T-helper 1 cell (primary cell): ENCODE data around the gene BPIFB3.

ENCODE experiments used
- DNase-seq, 5 donors: peaks; one replicate each; pipeline ENCODE4 v3.0.0-alpha.2; 2012 to 2020

The BPIFB3 gene

DNA sequence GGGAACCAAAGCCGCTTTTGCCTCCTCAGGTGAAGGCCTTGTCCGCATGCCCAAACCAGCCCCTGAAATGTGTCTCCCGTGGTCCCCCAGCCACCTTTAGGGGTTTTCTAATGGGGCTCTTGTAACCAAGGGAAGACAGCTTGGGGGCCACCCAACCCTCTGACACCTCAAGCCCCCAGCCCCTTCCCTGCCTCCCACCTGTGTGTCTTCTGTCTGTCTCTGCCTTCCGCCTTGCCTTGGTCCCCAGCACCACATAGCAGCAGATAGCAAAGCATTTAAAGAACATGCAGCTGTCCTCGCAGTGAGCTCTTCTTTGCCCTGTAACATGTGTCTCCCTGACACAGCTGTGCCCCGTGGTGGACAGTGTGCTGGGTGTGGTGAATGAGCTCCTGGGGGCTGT lies 9.6 kb downstream of the BPIFB3 start:
- DNase-seq, result no peak

DNA sequence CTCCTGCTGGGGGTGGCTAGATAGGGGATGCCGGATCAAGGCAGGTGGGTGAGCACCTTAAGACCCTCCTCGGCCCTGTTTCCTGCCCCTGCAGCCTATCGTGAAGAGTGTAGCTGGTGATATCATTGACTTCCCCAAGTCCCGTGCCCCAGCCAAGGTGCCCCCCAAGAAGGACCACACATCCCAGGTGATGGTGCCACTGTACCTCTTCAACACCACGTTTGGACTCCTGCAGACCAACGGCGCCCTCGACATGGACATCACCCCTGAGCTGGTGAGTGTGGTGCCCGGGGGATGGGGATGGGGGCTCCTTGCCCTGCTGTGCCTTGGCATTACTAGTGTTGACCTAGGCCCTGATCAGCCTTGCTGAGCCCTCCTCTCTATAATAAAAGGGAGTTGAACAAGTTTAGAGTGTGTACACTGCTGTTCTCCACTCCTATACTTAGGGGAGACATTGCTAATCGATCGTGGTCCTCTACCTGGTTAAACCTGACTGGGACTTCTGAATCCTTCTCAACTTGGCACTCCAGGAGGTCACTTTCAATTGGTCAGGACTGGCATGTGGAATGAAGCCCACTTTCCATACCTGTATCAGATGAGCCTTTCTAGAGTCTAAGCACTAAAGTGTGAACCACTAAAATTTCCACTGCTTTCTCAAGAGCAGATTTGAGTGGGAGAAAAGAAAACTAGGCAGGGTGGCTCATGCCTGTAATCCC lies 11.0 kb downstream of the BPIFB3 start:
- DNase-seq, result no peak

DNA sequence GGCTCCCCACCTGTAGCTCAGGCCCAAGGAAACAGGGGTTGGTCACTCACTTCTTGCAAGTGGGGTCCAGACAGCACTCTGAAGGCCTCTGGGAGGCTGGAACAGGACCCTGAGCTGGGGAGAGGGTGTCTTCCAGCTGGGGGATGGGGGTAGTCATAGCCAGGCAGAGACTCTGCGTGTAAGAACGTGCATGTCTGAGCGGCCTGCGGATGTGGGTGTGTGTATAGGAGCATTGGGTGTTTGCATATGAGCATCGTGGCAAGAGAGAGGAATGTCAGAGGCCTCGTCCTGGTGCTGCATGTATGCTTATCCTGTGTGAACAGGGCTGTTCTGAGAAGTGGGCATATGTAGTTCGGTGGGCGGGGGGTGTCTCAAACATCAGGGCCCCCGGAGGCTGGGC lies 12.1 kb downstream of the BPIFB3 start:
- no peak for DNase-seq

DNA sequence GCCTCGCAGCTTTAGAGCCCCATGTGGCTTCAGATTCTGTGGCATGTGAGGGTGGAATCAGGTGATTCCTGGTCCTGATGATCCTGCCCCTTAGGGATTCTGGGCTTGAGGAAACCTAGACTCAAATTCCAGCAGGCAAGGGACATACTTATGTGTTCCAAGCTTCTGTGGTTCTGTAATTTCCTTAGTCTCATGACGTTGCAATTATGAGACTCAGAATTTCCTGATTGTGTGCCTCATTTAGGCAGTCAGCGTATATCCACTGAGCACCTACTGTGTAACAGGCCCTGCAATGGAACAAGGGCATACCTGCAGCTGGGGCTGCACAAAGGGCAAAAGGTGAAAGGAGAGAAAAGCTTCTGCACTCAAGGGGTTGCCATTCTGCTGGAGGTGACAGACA lies 14.1 kb downstream of the BPIFB3 start:
- no peak for DNase-seq

DNA sequence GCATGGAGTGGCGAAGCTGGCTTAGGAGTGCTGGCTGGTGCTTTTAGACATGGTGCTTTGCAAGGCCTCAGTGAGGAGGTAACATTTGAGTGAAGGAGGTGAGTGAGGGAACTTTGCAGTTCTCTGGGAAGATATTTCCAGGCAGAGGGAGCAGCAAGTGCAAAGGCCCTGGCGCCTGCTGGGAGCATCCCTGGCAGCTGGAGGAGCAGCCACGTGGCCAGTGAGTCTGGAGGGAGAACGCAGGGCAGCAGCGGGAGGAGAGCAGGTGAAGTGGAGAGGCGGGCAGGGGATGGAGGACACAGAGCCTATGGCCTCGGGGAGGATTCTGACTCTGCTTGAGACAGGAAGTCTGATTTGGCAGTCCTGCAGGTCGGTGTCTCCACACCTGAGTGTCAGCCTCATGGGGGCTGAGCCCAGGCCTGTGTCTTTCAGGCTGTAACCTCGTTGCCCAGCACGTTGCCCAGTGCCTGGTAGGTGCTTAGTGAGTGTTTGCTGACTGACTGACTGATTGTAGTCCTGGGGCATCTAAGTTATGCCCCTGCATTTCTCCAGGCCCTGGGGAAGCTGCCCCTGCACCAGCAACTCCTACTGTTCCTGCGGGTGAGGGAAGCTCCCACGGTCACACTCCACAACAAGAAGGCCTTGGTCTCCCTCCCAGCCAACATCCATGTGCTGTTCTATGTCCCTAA lies 14.7 kb downstream of the BPIFB3 start:
- DNase-seq, result no peak

DNA sequence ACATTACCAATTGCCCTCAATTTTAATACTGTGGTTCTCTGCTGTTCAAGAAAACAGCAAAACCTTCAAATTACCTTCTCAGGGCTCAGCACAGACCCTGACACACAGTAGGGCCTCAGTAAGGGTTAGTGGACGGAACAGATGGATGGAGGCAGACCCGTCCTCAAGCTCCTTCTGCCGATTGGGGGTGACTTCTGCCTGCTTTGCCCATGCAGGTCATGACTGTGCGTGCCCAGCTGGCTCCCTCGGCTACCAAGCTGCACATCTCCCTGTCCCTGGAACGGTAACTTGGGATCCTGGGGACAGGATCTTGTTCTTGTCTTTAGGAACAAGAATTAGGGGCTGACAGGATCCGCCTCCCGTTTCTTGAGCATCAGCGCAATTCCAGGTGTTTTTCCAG lies 16.0 kb downstream of the BPIFB3 start:
- DNase-seq, result no peak

DNA sequence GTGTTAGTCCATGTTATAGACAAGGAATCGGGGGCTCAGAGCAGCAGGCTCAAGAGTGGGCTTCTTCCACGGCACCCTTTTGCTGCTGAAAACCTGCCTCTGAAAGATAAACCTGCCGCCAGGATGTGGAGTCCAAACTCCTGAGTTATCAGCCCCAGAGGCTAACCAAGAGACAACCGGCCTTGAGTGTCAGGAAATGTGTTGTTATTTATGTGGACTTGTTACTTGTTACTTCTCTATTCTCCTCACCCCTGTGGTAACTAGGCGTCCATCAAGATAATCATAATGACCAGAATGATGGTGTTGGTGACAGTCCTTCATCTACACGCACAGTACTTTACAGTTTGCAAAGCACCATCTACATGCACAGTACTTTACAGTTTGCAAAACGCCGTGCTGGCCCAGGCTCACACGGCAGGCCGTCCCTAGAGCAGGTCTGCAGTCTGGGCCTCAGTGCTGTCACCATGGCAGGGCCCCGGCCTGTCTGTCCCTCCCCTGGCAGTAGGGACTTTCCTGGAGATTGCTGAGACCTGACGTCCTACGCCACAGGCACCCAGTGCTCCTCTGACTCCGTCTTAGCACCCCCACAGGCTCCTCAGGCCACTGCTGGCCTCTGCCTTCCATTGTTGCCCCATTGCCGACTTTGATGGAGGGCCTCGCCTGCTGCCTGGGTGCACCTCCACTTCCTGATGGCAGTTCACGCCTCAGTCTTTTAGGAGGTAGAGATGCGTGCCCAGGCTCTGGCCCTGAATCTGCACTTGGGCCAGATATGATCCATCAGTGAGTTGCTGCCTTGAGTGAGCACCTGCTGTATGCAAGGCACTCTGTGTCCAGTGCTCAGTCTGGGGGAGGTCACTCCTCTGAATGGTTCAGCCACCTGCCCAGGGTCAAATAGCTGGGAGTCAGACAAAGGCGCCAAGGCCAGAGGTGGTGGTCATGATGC lies 16.7 kb downstream of the BPIFB3 start:
- DNase-seq, result no peak

DNA sequence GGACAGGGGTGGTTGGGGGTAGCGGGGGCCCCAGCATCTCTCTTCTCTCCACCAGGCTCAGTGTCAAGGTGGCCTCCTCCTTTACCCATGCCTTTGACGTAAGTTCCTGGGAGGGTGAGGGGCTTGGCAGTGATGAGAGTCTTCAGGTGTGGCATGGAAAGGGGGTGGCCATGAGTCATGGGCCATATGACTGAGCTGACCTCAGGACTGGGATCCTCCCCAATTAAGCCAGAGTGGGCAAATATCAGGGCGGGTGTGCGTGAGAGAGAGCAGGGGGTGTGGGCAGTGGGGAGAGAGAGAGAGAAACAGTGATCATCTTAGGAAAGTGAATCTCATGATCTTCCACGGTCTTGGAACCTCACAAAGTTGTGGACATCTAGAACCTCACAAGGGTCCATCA lies 17.5 kb downstream of the BPIFB3 start:
- DNase-seq, result no peak

DNA sequence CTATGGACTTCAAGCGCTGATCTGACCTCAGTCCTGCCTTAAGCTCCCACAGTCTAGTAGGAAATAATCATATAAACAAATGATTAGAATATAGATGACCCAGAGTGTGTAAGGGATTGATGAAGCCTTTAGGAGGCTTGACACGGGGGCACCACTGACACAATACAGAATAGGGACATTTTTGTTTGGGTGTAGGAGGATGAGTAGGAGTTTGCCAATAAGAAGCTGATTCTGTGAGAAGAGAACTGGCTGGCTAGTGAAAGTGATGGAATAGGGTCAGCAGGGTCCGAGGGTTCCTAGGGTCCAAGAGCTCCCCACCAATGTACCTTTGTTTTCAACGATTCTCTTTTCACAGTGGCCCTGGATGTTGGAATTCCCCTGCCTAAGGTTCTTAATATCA lies 18.7 kb downstream of the BPIFB3 start:
- DNase-seq, result no peak

DNA sequence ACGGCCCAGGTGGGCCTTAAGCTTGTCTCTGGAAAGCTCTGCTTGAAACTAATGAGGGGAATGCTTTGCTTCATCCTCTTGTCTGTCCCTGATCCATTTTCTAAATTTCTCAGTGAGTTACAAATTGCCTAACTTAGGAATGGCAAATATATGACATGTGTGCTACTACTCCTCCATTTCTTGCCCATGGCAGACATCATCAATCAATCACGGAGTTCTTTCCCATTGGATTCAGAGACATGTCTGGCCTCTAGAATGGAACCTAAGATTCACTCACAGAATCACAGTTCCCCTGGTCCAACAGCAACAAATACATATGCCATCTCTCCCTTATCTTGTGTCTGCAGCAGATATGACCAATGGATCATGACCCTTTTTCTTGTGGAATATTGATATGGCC lies 19.1 kb downstream of the BPIFB3 start:
- DNase-seq, result no peak

DNA sequence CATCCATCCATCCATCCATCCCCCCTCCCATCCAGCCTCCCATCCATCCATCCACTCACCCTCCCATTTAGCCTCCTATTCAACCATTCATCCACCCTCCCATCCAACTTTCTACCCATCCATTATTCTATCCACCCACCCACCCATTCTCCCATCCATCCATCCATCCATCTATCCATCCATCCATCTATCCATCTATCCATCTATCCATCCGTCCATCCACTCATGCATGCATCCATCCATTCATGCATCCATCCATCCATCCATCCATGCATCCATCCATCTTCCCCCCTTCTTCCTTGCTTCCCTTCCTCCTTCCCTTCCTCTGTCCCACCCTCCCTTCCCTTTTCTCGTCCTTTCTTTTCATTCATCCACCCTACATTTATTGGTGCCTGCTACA lies 21.0 kb downstream of the BPIFB3 start:
- no peak for DNase-seq

DNA sequence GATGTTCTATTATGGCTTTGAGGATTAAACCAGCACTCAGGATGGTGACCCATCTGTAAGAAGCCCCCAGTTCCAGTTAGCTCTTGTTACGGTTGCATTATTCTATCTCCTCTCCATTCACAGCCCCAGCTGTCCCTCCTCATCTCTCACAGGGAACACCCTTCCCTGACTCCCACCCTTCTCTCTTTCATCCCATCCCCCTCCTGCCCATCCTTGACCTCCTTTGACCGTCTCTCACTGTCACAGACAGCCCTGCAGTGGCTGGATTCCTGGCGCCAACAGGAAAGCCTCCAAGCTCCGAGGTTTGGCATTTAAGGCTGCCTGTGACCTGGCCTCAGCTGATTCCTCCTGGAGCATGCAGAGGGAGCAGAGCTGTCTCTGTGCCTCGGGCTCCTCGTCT lies 21.6 kb downstream of the BPIFB3 start:
- DNase-seq, result no peak

DNA sequence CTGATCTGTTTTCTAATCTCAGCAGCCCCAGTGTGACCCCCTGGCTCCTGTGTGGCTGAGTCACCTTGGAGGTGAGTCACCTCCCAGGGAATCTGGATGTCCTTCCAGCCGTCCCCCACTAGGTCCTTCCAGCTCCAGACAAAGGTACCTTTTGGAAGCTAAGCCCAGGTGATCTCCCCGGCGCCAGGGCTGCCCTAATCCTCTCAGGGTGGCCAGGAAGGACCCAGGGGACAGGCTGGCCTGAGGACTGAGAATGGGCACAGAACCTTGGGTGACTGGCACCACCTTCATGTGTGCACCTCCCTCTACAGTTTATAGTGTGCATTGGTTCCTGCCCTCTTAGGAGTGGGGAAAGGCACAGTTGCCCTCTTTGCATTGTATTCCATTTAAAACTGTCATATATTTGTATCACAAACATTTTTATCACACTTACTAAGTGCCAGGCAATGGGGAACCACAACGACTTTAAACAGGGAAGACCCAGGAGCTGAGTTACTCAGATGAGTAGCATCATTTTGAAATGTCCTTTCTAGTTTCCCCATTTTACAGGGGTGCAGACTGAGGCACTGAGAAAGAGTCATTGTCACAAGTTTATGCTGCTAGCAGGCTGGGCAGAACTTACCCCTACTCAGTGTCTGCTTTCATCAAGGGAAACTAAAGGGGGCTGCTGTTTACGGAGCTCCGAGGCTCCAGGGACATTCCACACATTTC lies 23.1 kb downstream of the BPIFB3 start:
- peak in 1 of 5 donors; percentile 8 for DNase-seq

DNA sequence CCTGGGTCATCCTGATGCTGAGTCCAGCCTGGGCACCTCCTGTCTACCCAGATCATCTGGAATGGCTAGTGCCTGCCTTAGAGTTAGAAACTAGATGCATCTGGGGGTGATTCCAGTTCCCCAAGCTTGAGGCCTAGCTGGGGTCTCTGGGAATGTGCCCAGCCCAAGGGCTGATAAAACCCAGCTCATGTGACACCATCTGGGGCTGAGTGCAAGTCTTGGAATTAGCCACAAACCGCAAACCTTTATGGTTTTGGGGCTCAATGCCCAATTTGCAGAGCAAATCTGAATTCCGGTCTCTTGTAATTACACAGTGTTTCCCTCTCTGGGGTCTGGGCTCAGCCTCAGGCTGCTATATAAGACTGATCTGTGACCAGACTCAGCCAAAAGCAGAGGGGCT lies 25.6 kb downstream of the BPIFB3 start, which contains the start of gene BPIFB4:
BPIFB4 (plus strand) TSS at position 385 of the 400 bp plus-strand sequence. CDS start 1,884 bp downstream, outside the sequence.
- no peak for DNase-seq

DNA sequence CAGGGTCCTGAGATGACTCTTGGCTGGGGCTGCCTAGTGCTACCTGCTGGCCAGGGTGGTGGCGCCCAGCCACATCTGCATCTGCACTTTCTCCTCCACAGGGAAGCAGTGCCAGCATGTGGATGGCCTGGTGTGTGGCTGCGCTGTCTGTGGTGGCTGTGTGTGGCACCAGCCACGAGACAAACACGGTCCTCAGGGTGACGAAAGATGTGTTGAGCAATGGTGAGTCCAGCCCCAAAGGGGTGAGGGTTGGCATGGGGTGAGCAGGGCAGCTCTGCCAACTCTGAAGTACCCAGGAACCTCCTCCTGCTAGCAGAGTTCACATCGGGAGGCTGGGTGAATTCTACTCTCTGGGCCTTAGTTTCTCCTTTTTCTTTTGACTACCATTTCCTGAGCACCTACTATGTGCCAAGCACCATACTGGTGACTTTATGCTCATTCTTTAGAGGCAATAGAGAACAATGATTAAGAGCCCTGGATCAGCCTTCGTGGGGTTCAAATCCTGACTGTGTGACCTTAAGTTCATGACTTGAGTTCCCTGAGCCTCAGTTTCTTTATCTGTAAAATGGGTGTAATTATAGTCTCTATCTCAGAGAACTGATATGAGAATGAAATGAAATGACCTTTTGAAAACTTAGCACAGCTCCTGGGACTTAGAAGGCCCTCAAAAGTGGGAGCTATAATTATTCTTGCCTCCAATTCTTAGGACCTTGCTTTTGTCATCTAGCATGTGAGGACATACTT lies 27.9 kb downstream of the BPIFB3 start:
- no peak for DNase-seq

DNA sequence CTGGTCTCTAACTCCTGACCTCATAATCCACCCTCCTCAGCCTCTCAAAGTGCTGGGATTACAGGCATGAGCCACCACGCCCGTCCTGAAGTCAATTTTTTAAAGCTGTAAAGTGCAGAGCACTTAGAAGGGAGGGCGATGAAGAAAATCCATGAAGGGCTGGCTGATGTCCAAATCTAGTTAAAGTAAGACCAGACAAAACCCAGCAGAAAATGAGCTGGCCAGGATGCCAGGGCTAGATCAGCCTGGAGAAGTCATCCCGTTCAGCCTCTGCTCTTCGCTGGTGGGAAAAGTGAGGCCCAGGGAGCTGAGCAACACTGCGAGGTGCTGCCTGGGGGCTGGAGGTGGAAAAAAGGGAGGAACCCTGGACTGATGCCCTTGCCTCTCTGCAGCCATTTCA lies 28.8 kb downstream of the BPIFB3 start:
- DNase-seq, result no peak

DNA sequence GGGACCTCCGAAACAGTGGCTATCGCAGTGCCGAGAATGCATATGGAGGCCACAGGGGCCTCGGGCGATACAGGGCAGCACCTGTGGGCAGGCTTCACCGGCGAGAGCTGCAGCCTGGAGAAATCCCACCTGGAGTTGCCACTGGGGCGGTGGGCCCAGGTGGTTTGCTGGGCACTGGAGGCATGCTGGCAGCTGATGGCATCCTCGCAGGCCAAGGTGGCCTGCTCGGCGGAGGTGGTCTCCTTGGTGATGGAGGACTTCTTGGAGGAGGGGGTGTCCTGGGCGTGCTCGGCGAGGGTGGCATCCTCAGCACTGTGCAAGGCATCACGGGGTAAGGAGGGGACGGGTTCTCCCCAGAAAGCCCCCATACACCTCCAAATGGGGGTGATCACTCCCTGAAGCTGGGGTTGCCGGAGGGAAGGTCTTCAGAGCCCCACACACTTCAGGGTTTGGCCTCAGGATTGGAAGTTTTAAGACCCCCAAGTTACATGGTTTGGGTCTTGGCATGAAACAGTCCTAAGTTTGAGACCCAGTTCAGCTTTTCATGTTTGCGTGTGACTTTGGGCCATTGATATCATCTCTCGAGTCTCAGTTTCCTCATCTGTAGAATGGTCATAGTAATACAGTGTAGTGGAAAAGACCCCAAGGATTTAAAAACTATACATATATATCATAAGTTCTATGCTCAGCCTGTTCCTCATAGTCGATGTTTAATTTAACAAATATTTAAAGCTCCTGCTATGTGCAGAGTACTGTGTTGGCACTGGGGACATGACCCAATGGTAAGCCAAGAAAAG lies 30.0 kb downstream of the BPIFB3 start:
- no peak for DNase-seq

DNA sequence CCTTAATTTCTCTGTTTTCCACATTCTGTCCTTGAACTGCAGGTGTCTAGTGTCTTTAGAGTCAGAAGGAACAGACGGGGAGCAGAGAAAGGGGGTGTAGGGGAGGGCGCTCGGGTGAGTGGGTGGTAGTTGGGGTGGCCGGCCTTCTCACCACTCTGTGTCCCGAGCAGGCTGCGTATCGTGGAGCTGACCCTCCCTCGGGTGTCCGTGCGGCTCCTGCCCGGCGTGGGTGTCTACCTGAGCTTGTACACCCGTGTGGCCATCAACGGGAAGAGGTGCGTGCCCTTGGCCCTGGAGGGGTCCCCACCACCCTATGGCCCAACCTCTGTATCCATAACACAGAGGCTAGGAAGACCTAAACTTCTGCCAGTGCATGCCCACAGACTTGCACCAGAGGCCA lies 31.0 kb downstream of the BPIFB3 start:
- no peak for DNase-seq

DNA sequence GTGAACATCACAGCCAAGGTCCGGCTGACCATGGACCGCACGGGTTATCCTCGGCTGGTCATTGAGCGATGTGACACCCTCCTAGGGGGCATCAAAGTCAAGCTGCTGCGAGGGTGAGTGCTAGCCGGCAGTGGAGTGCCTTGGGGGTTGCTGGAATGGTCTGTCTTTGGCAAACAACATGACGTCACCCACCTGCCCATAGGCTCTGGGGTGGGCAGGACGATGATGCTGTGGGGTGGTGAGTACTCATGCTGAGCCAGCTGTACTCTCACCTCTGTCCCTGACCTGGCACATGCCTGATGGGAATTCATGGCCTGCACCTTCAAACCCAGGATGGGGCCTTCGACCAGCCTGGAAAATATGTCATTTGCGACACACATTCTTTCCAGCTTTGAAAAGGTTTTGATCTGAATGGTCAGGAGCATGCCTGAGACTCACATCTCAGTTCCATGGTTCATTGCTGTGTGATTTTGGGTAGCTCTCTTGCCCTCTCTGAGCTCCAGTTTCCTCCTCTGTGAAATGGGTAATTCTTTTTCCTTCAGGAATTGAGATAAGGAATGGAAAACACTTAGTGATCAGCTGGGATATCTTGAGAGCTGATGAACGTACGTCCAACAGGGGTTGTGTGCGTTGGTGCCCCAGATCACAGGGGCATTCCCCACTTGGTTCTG lies 32.5 kb downstream of the BPIFB3 start:
- DNase-seq, result no peak

DNA sequence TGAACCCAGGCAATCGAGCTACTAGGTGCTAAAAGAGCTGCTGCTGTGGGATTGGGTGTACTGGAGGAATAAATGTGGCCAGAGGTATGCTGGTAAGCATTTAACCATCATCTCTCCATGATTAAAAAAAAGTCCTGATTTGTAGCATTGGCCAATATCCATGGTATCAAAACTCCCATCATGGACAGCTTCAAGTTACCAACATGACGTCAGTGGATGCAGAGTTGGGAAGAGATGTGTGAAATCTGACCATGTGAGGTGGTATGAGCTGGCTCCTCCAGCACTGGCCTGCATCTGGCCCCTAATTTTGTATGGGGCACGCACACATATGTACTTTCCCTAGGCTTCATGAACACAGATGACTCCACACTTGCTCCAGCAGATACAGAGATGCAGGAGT lies 37.4 kb downstream of the BPIFB3 start:
- no peak for DNase-seq

DNA sequence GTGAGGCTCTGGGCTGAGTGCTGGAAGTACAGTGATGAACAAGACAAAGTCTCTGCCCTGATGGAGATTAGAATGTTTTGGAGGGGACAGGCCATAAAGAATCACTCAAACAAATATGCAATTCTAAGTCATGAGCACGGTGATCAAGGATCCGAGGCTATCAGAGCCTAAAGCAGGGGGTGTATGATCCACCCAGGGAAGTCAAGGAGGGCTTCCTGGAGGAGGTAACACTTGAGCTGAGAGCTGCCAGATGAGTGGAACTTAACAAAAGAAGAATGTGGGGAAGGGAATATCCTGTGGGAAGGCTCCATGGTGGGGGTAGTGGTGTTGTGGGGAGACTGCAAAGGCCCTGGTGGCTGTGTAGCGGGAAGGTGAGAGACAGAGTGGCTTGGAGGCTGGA lies 38.0 kb downstream of the BPIFB3 start:
- DNase-seq, result no peak
